Liver (tissue), 9 donors: ENCODE data around the gene EML6. TPM values are rescaled to one million over a fixed set of nuclear protein-coding genes. Genes with fewer than 3 reads are reported as not detected.

Source experiments
- DNase-seq: peaks from one replicate; pipeline ENCODE4 v3.0.0-alpha.2; 2017; ENCODE audit warnings: low spot score
- H3K27ac ChIP-seq, 2 donors: one replicate each; pipeline ENCODE4 v1.7.0; 2013; ENCODE audit warnings: inconsistent platforms in 2 of 2, low read length in 2 of 2, control low read depth in 1 of 2, low read depth in 1 of 2, mild to moderate bottlenecking in 1 of 2
- H3K27me3 ChIP-seq, 4 donors: one replicate each; pipeline versions ENCODE4 v1.6.1 to v1.7.0; 2013; ENCODE audit warnings: low read length in 3 of 4, inconsistent platforms in 1 of 4, mild to moderate bottlenecking in 1 of 4, moderate library complexity in 1 of 4; ENCODE audit not compliant: control insufficient read depth in 4 of 4, insufficient read depth in 4 of 4
- H3K36me3 ChIP-seq, 4 donors: one replicate each; pipeline versions ENCODE4 v1.6.1 to v1.7.0; 2013; ENCODE audit warnings: low read length in 3 of 4, mild to moderate bottlenecking in 3 of 4, low read depth in 1 of 4, moderate library complexity in 1 of 4; ENCODE audit not compliant: control insufficient read depth in 4 of 4, insufficient read depth in 3 of 4
- H3K4me1 ChIP-seq, 4 donors: one replicate each; pipeline versions ENCODE4 v1.6.1 to v1.7.0; 2013; ENCODE audit warnings: low read length in 3 of 4, mild to moderate bottlenecking in 3 of 4, moderate library complexity in 1 of 4; ENCODE audit not compliant: control insufficient read depth in 4 of 4, insufficient read depth in 4 of 4
- H3K4me3 ChIP-seq, 3 donors: one replicate each; pipeline versions ENCODE4 v1.6.1 to v1.7.0; 2013; ENCODE audit warnings: low read length in 3 of 3, control low read depth in 1 of 3, low read depth in 1 of 3, mild to moderate bottlenecking in 1 of 3
- H3K9ac ChIP-seq, 2 donors: one replicate each; pipeline ENCODE4 v1.7.0; 2013; ENCODE audit warnings: low read length in 2 of 2, mild to moderate bottlenecking in 2 of 2, moderate library complexity in 2 of 2, control low read depth in 1 of 2, low read depth in 1 of 2
- H3K9me3 ChIP-seq, 4 donors: one replicate each; pipeline versions ENCODE4 v1.6.1 to v1.7.0; 2013; ENCODE audit warnings: low read length in 3 of 4; ENCODE audit not compliant: control insufficient read depth in 4 of 4
- ATF3 ChIP-seq: IDR thresholded peaks from 2 replicates; pipeline ENCODE4 v1.6.1; 2016; ENCODE audit warnings: antibody characterized with exemption
- CTCF ChIP-seq: fragments of 150-350 bp; IDR thresholded peaks from 2 replicates; pipeline ENCODE4 v1.5.1; 2017; ENCODE audit warnings: improper control_type of control experiment, low read depth, low read length; ENCODE audit not compliant: missing input control
- FOXA1 ChIP-seq: IDR thresholded peaks from 2 replicates; pipeline ENCODE4 v1.6.1; 2016; ENCODE audit warnings: antibody characterized with exemption
- GABPA ChIP-seq, 2 donors: IDR thresholded peaks in 1 of 2; conservative IDR thresholded peaks in 1 of 2; 2 replicates each; pipeline ENCODE4 v1.6.1; 2016; ENCODE audit warnings: antibody characterized with exemption in 2 of 2, mild to moderate bottlenecking in 1 of 2, moderate library complexity in 1 of 2
- HNF4A ChIP-seq, 2 donors: conservative IDR thresholded peaks; 2 replicates each; pipeline ENCODE4 v1.6.1; 2016; ENCODE audit warnings: antibody characterized with exemption in 2 of 2, mild to moderate bottlenecking in 2 of 2
- NR2F2 ChIP-seq: IDR thresholded peaks from 2 replicates; pipeline ENCODE4 v1.6.1; 2016; ENCODE audit warnings: antibody characterized with exemption
- RAD21 ChIP-seq, 2 donors: IDR thresholded peaks; 2 replicates each; pipeline ENCODE4 v1.6.1; 2016; ENCODE audit warnings: antibody characterized with exemption in 2 of 2, mild to moderate bottlenecking in 2 of 2
- REST ChIP-seq: IDR thresholded peaks from 2 replicates; pipeline ENCODE4 v1.6.1; 2016; ENCODE audit warnings: antibody characterized with exemption, mild to moderate bottlenecking
- RXRA ChIP-seq, 2 donors: IDR thresholded peaks; 2 replicates each; pipeline ENCODE4 v1.6.1; 2017 to 2018; ENCODE audit warnings: antibody characterized with exemption in 2 of 2, mild to moderate bottlenecking in 1 of 2
- TAF1 ChIP-seq: conservative IDR thresholded peaks from 2 replicates; pipeline ENCODE4 v1.6.1; 2016; ENCODE audit warnings: antibody characterized with exemption, mild to moderate bottlenecking
- YY1 ChIP-seq: IDR thresholded peaks from 2 replicates; pipeline ENCODE4 v1.6.1; 2016; ENCODE audit warnings: antibody characterized with exemption, mild to moderate bottlenecking
- ZBTB33 ChIP-seq: IDR thresholded peaks from 2 replicates; pipeline ENCODE4 v1.6.1; 2016; ENCODE audit warnings: antibody characterized with exemption
- WGBS: extraction: QIAGEN DNeasy Blood & Tissue Kit; methylation state at CpG from one replicate; pipeline ENCODE4 v1.1.7; 2013; 5-methylcytosine and 5-hydroxymethylcytosine counted together
- polyA plus RNA-seq, 2 donors: library from polyadenylated mRNA; stranded (reverse) in 1 of 2; unstranded in 1 of 2; fragments of 200-250 nt in 1 of 2; fragments of >200 nt in 1 of 2; fragmentation: Nextera tagmentation in 1 of 2; extraction: Ambion mirVana in 1 of 2; gene quantifications; one replicate each; pipeline versions ENCODE4 v1.2.1 to v1.2.3, GENCODE V29; 2013 to 2015
- total RNA-seq, 2 donors: library from RNA; depleted of rRNA; stranded (reverse); fragments of >200 nt; gene quantifications; one replicate each; pipeline ENCODE4 v1.2.3, GENCODE V29; 2014
- donor health status: healthy.
- donor health status: healthy.
- donor health status: healthy.
- donor health status: healthy.
- donor health status: healthy.

The EML6 gene
- total and polyA plus RNA-seq, 4 donors = 0.33 to 3.0 (median 1.4) TPM

- no peaks in the 10 kb centered on the region for H3K9me3 ChIP-seq
- no peak for DNase-seq
- H3K36me3 ChIP-seq = no peaks in the 10 kb centered on the region
- H3K27ac ChIP-seq = no peak overlapping the region
- TF ChIP-seq ATF3 (no peak), ZBTB33 (no peak), RAD21 (IDR thresholded peaks at IDR 0.05) (no peak), FOXA1 (no peak), GABPA (IDR thresholded peaks at IDR 0.05 in 1 of 2, conservative IDR thresholded peaks at IDR 0.05 in 1 of 2) (no peak), NR2F2 (no peak), YY1 (no peak), RXRA (IDR thresholded peaks at IDR 0.05) (no peak)
- H3K4me3 ChIP-seq = no peak overlapping the region
- 59% methylated on average over 1 of the region's 1 CpG for WGBS
- H3K4me1 ChIP-seq = peaks cover 0 to 14% (median 7%) of the 10 kb centered on the region in 4 donors
- H3K9ac ChIP-seq = no peak overlapping the region
- no peaks in the 10 kb centered on the region for H3K27me3 ChIP-seq
These were observed 157.0 kb downstream of the EML6 start for GRCh38 chr2:54880428-54880827.

- 81% methylated on average over 4 of the region's 4 CpGs for WGBS
- Histone ChIP-seq H3K36me3 (no peaks in the 10 kb centered on the region), H3K27ac (no peak overlapping the region), H3K9ac (no peak overlapping the region), H3K9me3 (no peaks in the 10 kb centered on the region), H3K4me3 (no peak overlapping the region), H3K27me3 (no peaks in the 10 kb centered on the region), H3K4me1 (peaks cover 0 to 14% (median 7%) of the 10 kb centered on the region in 4 donors)
- TF ChIP-seq CTCF (no peak), YY1 (no peak), REST (no peak), HNF4A (conservative IDR thresholded peaks at IDR 0.05) (no peak), TAF1 (no peak), NR2F2 (no peak), RAD21 (IDR thresholded peaks at IDR 0.05) (no peak)
- DNase-seq = no peak
These were observed 158.3 kb downstream of the EML6 start for GRCh38 chr2:54881759-54882158.
